NCI-H2107 treated with DMSO at 0.1 percent for 48 hours (cell line): ENCODE results near the gene ING4.

ENCODE experiments used
- DNase-seq: peaks from one replicate; lab custom pipeline; 2025; ENCODE audit not compliant: unreplicated experiment; lab: John Stamatoyannopoulos, UW

ING4 gene

DNA sequence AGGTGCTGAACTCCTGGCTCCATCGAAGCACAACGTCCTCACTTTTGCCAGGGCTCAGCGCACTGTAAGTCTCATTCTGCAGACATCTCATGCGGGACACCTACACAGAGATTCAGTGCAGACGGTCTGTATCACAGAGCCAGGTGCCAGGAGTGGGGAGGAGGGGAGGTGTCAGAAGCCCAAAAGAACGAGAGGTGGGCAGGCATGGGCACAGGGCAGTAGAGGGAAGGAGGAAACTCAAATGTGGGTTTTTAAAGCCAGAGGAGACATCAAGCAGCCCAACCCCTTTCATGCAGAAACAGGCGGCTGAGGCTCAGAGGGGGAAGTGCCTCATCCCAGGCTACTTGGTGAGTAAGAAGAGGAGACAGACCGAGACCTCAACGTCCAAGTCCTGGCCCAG, 24.6 kb downstream of the ING4 start:
- DNase-seq, result no peak

DNA sequence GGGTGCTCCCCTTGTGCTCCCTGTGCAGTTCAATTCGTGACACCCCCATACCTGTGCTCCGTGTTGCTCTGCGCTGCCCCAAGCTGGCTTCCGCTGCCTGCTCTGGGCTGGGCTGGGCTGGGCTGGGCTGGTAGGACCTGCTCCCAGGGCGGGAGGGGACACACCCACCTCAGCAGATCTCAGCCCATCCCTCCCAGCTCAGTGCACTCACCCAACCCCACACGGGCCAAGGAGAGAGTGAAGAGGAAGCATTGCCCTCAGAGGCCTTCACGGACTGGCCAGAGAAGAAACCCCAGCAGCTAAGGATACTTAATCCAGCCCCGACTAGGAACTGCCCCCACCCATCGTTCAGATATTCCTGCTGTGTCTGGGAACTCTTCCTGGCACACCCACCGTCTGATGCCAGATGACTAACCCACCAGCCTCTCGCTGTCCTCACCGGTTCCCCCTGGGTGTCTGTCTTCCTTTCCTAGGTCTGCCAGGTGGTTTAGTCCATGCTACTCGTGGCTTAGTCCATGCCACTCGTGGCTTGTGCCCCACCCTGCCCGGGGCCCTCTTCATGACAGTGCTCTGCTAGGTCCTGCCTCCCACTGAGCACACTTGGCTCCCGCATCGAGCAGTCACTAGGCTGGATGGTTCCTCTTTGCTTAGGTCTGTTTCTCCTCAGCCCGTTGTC, 26.9 kb downstream of the ING4 start, which contains the start of gene LPAR5:
Gene LPAR5 (minus strand): TSS at position 104 of the 676 bp plus-strand sequence. CDS start 14,711 bp downstream, outside the sequence.
- DNase-seq, result no peak

DNA sequence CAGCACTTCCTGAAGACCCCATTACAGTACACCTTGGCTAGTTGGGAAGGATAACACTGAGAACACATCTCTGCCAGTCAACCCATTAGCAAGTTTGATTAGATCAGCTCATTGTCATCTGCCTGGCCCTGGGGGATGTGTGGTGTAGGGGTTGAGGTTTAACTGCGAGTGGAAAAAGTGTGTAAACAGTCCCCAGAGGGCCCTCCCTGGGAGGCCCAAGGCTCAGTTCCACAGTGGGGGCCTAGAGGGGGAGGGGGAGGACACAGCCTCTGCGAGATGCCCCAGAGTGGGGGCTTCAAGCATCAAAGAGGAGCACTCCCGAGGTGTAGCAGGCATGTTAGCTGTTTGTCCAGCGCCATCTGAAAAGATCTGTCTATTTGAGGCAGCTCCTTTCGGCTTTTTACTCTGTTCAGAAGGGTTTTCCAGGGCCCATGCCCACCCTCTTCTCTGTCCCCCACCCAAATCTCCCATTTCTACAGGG, 27.5 kb downstream of the ING4 start:
- DNase-seq, result no peak

DNA sequence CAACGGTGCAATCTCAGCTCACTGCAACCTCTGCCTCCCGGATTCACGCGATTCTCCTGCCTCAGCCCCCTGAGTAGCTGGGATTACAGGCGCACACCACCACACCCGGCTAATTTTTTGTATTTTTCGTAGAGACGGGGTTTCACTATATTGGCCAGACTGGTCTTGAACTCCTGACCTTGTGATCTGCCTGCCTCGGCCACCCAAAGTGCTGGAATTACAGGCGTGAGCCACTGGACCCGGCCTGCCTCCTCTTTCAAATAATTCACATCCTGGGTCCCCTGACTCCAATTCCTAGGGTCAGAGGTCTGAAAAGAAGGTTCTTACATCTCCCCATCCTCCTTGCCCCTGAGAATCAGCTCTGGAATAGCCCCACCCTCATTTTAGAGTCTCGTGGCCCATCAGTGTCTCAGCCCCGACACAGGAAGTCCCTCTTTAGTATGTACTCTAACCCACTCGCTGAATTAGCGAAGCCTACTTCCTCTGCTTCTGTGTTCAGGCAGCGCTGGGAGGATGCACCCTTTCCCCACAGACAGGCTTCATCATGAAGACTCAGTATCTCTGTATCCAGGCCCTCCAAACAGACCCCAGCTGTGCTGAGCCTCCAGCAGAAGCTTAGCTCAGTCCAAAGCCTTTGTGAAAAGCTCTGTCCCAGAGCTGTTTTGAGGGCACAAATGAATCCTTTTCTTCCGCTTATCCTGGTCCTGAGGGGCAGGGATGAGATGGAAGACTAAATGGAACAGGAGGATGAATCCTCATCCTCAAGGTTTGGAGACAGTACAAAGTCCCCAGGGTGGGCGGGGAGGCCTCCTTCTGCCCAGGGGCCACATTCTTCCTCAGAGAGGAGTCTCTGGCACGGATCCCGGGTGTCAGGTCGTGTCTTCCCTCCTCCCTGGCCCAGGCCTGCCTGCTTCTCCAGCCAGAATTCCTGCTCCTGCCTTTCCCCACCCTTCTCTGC, 30.6 kb downstream of the ING4 start:
- DNase-seq, result no peak

DNA sequence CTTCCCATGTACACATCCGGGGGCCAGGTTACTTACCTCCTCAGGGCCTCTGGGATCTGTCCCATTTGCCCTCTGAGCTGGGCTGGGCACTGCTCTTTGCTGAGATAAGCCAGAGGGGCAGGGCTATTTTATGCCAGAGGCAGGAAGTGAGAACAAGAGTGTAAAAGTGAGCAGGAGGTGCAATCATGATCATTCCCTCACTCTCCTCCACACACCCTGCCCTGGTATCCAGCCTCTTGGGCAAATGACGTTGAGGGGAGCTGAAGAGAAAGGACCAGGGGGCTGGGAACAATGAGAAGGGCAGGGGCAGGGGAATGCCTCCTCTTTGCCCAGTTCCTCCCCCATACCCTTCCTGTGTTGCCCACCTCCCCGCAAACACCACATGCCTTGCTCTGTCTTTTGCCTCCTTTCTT, 31.4 kb downstream of the ING4 start:
- DNase-seq, result no peak

DNA sequence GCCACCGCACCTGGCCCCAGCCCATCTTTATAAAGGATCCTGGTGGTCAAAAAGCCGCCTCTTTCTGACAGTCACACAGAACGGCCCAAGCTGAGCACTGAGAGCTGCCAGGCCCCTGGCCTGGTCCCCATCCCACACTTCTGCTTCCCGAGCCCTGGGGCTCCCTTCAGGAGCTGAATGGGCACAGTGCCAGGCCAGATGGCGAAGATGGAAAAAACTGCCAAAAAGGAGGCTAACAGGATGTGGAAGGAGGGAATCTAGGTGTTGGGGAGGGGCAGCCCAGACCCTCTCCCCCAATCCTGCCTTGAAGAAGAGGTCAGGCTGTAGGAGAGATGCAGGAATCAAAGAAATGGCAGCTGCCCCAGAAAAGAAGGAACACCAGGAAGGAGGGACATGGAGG, 32.2 kb downstream of the ING4 start:
- DNase-seq, result no peak

DNA sequence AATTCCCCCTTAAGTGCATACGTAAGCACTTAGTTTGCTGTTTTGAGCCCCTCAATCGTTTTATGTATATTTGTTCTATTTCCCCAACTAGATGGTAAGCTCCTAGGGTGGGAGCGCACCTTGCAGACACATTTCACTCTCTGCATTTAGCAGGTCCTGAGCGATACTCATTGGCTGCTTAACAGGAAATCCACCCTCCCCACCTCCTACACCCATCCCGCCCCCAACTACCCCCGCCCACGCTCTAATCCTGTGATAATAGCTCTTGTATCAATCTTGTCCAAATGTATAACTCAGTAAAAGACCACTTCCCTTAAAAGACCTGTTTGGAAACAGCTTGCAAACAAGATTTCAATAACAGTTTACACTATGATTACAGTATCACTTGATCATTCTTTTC, 35.3 kb downstream of the ING4 start:
- no peak for DNase-seq

DNA sequence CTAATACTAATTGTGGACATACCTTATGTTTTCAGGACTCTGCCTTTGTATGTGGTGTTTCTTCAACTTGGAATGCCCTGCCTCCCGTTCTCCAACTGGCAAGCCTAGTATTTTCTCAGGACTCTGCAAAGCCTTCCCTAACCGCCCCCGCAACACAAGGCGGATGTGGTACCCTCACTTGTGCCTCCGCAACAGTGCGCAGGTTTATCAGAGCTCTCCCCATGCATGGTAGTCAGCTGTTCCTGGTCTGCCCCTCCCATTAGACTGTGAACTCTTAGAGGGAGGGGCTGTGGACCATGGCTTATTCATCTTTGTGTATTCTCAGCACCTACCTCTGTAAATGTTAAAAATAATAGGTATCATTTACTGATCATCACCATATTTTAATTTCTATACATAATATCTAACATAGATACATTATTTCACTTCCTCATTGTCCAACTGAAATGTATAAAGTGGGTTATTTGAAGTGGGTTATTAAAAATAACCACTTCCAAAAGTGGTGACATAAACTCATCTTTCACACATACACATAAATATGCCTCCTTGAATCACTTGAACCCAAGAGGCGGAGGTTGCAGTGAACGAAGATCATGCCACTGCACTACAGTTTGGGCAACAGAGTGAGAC, 36.1 kb downstream of the ING4 start:
- DNase-seq, result no peak

DNA sequence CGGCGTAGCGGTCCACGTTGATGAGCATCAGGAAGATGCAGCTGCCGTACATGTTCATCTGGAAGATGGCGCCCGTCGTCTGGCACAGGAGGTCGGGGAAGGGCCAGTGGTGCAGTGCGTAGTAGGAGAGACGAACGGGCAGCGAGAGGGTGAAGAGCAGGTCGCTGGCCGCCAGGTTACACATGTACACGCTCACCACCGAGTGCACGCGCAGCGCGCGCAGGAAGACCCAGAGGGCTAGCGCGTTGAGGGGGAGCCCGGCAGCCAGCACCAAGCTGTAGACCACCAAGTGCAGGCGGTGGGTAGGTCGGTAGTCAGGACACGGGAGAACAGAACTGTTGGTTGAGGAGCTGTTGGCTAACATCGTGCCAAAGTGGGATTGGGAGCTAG, 42.0 kb downstream of the ING4 start:
- no peak for DNase-seq

DNA sequence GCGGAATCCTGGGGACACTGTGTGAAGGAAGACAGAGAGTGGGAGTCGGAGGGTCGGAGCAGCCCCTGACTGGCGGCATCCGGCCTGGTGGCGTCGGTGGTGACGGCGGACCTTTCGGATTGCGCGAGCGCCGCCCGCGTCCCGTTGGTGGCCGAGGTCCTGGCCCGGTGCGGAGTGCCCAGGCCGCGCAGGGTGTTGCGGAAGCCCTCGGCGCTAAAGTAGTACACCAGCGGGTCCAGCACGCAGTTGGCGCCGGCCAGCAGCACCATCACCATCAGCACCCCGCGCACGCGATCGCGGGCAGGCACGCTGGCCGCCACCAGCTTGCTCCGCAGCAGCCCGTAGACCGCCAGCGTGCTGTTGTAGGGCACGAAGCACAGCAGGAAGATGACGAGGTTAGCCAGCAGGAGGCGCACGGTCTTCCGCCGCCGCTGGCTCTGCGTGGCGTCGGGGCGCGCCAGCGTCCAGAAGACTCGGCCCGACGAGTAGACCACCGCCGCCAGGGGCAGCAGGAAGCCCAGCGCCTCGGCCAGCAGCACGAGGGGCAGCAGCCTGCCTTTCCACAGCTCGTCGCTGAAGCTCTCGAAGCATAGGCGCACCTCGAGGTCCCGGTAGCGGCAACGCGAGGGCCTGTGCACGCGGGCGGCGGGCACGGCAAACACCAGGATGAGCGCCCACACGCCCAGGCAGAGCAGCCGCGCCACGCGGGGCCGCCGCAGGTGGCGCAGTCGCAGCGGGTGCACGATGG, 42.6 kb downstream of the ING4 start:
- no peak for DNase-seq

DNA sequence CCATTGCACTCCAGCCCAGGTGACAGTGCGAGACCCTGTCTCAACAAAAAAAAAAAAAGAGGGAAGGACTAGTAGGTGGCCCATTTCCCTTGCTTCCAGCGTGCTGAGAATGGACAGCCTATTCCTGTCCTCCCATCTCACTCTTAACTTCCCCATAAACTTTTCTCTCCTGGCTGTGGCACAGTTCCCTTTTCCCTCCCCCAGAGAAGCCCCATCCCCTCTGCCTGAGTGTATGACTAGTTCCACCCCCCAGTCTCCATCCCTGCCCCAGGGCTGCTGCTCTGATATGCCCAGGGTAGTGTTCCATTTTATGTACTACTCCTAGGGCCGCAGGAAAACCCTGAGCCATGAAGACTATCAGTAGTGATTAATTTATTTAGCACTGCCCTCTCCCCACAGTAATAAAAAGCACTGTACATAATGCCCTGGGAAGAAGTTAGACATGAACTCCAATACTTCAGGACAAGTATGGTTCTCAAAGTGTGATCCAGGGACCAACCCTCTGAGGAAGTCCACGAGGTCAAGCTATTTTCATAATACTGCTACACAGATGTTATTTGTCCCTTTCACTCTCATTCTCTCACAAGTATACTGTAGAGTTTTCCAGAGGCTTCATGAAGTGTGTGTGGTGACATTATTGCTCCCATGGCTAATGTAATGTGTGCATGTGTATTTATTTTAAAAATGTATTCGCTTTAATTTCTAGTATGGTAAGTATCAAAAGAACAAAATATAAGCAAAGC, 44.3 kb downstream of the ING4 start:
- no peak for DNase-seq

DNA sequence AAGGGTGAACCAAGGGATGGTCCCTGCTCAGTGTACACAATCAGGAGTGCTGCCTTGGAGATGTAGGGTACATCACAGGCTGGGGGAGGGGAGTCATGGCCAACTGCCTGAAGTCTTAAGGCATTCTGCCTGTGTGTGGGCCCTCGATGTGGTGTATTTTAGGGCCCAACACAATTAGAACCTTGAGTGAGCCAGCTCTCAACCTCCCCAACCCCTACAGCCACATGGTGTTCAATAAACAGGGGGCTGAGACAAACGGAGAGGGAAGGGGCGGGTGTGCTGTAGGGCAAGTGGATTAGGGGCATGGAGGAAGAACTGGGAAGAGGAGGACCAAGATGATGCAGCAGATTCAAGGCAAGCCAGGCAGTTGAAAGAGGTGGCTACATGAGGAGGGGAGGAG, 47.1 kb downstream of the ING4 start:
- no peak for DNase-seq

DNA sequence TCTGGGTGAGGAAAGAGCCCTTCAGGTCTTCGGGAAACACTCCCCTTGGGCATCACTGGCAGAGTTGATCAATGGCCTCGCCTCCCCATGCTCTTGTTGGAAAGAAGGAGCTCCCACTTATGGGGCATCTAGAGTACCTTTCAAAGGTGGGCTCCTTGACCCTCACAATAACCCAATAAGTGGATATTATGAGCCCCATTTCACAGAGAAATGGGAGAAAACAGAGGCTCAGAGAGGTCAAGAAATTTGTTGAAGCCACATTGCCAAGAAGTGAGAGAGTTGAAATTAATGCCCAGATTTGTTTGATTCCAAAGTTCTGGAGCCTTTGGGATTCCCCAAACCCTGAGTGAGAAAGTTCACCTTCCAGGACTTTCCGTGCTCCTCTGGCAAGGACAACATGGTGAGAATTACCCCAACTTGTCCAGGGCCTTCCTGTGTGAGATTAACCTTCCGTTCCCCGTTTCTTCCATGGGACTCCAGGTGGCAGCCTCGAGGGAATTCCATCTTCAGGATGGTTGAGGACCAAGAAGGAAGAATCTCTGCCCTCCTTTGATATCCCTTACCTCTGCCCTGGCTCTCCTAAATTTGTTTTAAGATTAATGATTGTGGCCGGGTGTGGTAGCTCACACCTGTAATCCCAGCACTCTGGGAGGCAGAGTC, 48.3 kb downstream of the ING4 start:
- DNase-seq, result no peak

DNA sequence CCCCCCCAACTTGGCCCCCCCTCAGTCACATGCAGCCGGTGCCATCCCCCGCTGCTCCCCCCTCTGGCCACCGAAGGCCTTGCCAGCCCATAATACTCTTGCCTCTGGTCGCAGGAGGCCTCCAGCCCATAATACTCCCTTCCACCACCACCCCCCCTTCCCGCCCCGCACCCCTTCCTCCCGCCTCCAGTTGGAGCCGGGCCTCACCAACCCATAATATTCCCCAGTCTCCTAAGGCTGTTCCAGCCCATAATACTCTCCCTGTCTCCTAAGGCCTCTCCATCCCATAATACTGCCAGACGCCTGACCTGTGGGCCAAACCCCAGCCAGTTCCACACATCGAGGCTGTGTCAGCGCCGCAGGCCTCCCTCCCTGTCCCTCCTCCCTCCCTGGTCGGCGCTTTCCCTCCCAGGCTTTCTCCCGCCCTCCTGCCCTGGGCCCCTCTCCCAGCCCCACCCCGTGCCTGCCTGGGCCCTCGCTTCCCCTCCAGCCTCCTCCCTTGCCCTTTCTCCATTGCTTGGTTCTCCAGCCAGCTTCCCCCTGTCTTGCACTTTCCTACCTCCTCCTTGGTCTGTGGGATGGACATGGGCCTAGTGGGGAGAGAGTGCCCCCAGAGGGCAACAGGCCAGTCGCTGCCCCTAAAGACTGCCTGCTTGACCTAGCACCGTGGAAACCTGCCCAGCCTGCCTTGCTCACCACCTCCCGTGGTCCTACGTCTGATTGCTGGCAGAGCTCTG, 49.0 kb downstream of the ING4 start:
- peak; percentile 97 for DNase-seq

DNA sequence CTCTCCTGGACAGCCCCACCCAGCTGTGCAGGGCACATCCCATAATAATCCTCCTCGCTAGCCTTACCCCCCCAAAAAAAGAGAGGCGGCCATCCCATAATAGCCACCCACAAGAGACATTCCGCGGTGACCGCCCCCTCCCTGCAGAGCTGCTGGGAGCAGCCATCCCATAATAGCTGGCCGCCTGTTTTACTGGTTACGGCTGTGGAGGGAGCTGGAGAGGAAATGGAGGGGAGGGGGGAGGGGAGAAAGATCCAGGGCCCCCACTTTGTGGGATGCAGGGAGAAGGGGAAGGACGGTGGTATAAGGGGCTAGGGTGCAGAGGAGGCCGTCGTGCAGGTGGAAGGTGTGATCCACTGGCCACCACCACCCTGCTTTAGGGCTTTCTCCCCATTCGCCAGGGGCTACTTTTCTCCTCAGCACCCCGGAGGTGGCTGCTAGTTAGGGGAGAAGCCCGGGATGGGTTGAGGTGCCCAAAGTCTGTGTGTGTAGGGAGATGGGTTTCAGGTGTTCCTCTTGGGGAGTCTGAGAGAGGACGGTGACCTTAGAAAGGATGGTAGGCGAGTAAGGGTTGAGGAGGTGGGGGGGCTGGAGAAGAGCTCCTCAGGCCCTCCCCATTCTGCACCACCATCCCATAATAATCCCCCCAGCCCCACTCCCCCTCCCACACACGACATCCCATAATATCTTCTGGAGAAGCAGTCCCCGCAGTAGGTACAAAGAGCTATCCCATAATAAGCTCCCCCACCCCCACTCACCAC, 49.7 kb downstream of the ING4 start:
- DNase-seq, result peak; percentile 97

DNA sequence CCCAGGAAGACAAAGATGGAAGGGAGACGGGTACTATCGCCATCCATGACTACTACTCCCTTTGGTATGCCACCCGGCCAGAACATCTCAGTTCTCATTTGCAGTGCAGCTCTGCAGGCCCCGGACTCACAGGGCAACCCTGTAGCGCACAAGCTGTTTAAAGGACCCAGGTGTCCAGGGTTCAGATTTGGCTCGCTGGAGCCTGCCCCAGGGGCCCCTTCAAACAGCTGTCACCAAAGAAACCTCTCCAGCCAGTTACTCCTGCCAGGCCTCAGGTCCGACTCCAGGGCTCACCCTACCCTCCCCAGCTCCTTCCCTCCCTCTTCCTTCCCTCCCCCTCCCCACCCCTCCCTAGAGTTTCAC, 50.3 kb downstream of the ING4 start:
- no peak for DNase-seq

DNA sequence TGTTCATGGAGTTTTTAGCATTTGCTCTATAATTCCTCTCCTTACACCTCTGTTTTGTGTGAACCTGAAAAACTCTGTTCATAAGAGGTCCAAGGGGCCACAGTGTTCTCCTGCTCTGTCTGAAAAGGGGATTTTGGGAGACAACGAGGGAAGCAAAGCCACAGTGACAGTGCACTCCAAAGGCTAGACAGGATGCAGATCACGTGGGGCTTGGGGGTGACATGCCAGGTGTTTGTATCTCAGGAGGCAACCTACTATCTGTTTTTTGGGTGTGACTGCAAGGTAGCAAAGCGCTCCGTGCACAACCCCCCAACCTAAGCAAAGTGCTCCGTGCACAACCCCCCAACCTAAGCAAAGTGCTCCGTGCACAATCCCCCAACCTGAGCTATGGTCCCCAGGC, 50.7 kb downstream of the ING4 start:
- DNase-seq, result no peak

DNA sequence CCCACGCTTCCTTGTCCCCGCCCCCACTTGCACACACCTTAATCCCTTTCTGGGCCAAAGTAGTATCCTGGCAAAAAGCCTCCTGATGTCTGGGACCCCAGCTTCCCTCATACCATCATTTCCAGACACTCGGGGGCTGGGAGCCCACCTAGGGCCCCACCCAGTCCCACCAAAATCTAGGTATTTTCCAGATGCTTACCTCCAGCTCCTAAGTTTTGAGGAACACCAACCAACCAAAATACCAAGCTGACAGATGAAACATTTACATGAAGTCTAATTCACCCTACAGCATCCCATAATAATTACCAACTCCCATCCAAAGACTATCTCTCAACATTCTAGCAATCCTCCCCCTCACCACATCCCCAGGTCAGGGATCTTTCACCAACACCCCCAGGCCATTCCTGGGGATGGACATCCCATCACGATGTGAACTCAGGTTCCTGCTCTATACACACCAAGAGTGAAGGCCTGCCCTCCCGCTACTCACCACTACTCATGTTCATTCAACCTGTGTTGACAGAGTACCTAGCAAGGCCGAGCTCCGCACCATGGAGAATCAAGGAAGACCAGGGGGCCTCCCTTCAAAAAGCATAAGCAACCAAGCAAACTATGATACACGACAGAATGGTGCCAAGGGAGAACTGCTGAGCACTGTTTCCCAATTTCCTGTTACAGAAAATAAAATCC, 54.2 kb downstream of the ING4 start:
- DNase-seq, result no peak
